HG03108 (cell line): ENCODE data around the gene POMP.
A peak's percentile ranks its signal among the peaks of the same experiment; 100 is the strongest.

Experiments used
- ATAC-seq: cut with Tn5 transposase; IDR thresholded peaks from one replicate; pipeline ENCODE4 v1.9.1; 2021; ENCODE audit warnings: moderate library complexity; ENCODE audit not compliant: unreplicated experiment

The POMP gene

GRCh38 chr13:28658796-28659620, at the start of gene POMP:
Gene POMP (plus strand): TSS chr13:28659130. CDS start chr13:28659185, 55 bp downstream.
- peak; percentile 76 for ATAC-seq

GRCh38 chr13:28609381-28609780, 49.5 kb upstream of the POMP start:
- no peak for ATAC-seq

- ATAC-seq: no peak
Observed at GRCh38 chr13:28609926-28610325, 49.0 kb upstream of the POMP start.

GRCh38 chr13:28610996-28611395, 47.9 kb upstream of the POMP start:
- ATAC-seq: no peak

- no peak for ATAC-seq
Observed at GRCh38 chr13:28611654-28612131, 47.2 kb upstream of the POMP start.

GRCh38 chr13:28613562-28613961, 45.4 kb upstream of the POMP start:
- no peak for ATAC-seq

- ATAC-seq: no peak
Observed at GRCh38 chr13:28615916-28616446, 42.9 kb upstream of the POMP start.

GRCh38 chr13:28618230-28618994, 40.5 kb upstream of the POMP start:
- ATAC-seq: no peak

GRCh38 chr13:28620011-28620830, 38.7 kb upstream of the POMP start:
- ATAC-seq: no peak

- no peak for ATAC-seq
Observed at GRCh38 chr13:28621449-28621848, 37.5 kb upstream of the POMP start.

- ATAC-seq: no peak
Observed at GRCh38 chr13:28622286-28622685, 36.6 kb upstream of the POMP start.

GRCh38 chr13:28623782-28624706, 34.9 kb upstream of the POMP start:
- ATAC-seq: no peak

- ATAC-seq: no peak
Observed at GRCh38 chr13:28624707-28625432, 34.1 kb upstream of the POMP start.

- no peak for ATAC-seq
Observed at GRCh38 chr13:28626266-28626665, 32.7 kb upstream of the POMP start.

- ATAC-seq: no peak
Observed at GRCh38 chr13:28628241-28628640, 30.7 kb upstream of the POMP start.

GRCh38 chr13:28630869-28631268, 28.1 kb upstream of the POMP start:
- no peak for ATAC-seq

- no peak for ATAC-seq
Observed at GRCh38 chr13:28631801-28632200, 27.1 kb upstream of the POMP start.

- ATAC-seq: no peak
Observed at GRCh38 chr13:28636069-28636468, 22.9 kb upstream of the POMP start.

GRCh38 chr13:28636677-28637317, 22.1 kb upstream of the POMP start:
- ATAC-seq: peak; percentile 46
